Right cardiac atrium (tissue), 5 donors: ENCODE results near the gene FFAR3. TPM values are rescaled to one million over a fixed set of nuclear protein-coding genes. Genes with fewer than 3 reads are reported as not detected.

Source experiments
- ATAC-seq, 2 donors: fragments of 200-7000 bp; cut with Tn5 transposase; one replicate each; pipeline versions ENCODE4 v1.8.0 to v1.9.1; 2020; ENCODE audit warnings: moderate library complexity in 2 of 2, mild to moderate bottlenecking in 1 of 2
- DNase-seq, 3 donors: peaks; one replicate each; pipeline ENCODE4 v3.0.0-alpha.2; 2020
- H3K27ac ChIP-seq: one replicate; pipeline ENCODE4 v1.5.1; 2013; ENCODE audit warnings: mild to moderate bottlenecking, low read length, control low read depth, moderate library complexity
- H3K27me3 ChIP-seq: one replicate; pipeline ENCODE4 v1.6.1; 2013; ENCODE audit not compliant: control insufficient read depth, insufficient read depth
- H3K4me1 ChIP-seq: one replicate; pipeline ENCODE4 v1.6.1; 2013; ENCODE audit warnings: low read length; ENCODE audit not compliant: control insufficient read depth, insufficient read depth
- H3K4me3 ChIP-seq: one replicate; pipeline ENCODE4 v1.5.1; 2013; ENCODE audit warnings: low read length, control low read depth
- H3K9me3 ChIP-seq: one replicate; pipeline ENCODE4 v1.6.1; 2013; ENCODE audit warnings: low read length; ENCODE audit not compliant: control insufficient read depth
- WGBS: extraction: QIAGEN DNeasy Blood & Tissue Kit; methylation state at CpG from one replicate; pipeline ENCODE4 v1.1.7; 2013; 5-methylcytosine and 5-hydroxymethylcytosine counted together
- intact Hi-C, 4 donors: fragments of 100-400 bp; cut with DNase I; formaldehyde crosslinking; loops; one replicate each; pipeline versions ENCODE4 v1.11.0 to v1.14.0; 2022 to 2023
- polyA plus RNA-seq: library from polyadenylated mRNA; stranded (reverse); fragments of 200-250 nt; gene quantifications from one replicate; pipeline ENCODE4 v1.2.3, GENCODE V29; 2013
- total RNA-seq, 4 donors: library from RNA; stranded (reverse); fragmentation: NEBNext Ultra II Directional; extraction: Animal tissue kit (Norgen Biotek cat#: 25700); gene quantifications; one replicate each; pipeline ENCODE4 v1.2.1, GENCODE V29; 2021
- donor health status: healthy with polysubstance abuse.
- donor health status: DM: no; HTN: yes; CAD: no.
- donor health status: DM: no; HTN: no; CAD: no.
- donor health status: DM: no; HTN: yes; CAD: no; lungs with severe emphysema.
- donor health status: DM: yes; HTN: yes; CAD: no.

FFAR3 gene
- total and polyA plus RNA-seq, 5 donors, result 0.05 to 0.31 TPM; not detected in 3

- ATAC-seq, result no peak
- H3K27me3 ChIP-seq, result no peaks in the 10 kb centered on the region
- 74% methylated on average over 17 of the region's 17 CpGs for WGBS
- DNase-seq, result peak in 1 of 3 donors; percentile 25
- intact Hi-C loops, result no loop called here
- H3K4me1 ChIP-seq, result no peaks in the 10 kb centered on the region
- no peak overlapping the region for H3K27ac ChIP-seq
- H3K9me3 ChIP-seq, result no peaks in the 10 kb centered on the region
- no peak overlapping the region for H3K4me3 ChIP-seq
Measured at GRCh38 chr19:35344511-35345031, 13.7 kb upstream of the FFAR3 start.

DNA sequence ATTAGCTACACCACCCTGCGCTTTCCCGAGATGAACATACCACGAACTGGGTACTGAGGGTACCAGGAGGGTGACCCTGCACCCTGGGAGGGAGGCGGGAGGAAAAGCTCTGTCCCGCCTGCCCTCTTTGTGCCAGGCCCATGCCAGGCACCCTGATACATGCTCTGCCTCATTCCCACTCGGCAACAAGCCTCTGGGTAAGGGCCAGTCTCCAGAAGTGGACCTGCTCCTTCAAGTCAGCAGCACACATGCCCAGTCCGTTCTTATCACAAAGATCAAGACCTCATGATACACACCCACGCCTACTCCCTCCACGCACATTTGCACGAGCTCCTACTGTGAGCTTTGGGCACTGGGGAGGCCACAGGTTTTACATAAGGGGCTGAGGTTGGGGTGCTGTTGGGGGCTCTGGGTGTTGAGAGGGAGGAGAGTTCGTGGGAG lies 12.6 kb upstream of the FFAR3 start:
- DNase-seq, result peak in 1 of 3 donors; percentile 2
- no peaks in the 10 kb centered on the region for H3K9me3 ChIP-seq
- no peaks in the 10 kb centered on the region for H3K27me3 ChIP-seq
- H3K4me1 ChIP-seq, result no peaks in the 10 kb centered on the region
- H3K4me3 ChIP-seq, result no peak overlapping the region
- H3K27ac ChIP-seq, result no peak overlapping the region
- intact Hi-C loops, result no loop called here
- no peak for ATAC-seq
- 71% methylated on average over 11 of the region's 11 CpGs for WGBS

DNA sequence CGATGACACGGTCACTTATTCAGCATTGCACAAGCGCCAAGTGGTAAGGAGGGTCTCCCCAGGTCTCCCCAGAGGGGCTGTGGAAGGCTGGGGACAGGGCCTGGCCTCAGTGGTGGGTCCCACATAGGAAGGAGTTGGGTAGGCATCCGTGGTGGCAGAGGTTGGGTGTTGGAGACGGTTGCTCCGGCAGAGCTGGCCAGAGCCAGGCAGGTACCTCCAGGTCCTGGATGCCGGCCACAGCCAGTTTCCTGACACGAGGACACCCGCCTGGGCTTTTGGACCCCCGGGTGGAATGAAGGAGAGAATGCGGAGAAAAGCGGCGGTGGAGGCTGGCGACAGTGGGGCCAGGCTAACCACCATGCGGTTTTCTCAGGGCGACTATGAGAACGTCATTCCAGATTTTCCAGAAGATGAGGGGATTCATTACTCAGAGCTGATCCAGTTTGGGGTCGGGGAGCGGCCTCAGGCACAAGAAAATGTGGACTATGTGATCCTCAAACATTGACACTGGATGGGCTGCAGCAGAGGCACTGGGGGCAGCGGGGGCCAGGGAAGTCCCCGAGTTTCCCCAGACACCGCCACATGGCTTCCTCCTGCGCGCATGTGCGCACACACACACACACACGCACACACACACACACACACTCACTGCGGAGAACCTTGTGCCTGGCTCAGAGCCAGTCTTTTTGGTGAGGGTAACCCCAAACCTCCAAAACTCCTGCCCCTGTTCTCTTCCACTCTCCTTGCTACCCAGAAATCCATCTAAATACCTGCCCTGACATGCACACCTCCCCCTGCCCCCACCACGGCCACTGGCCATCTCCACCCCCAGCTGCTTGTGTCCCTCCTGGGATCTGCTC lies 11.8 kb upstream of the FFAR3 start:
- 67% methylated on average over 28 of the region's 28 CpGs for WGBS
- intact Hi-C loops, result no loop called here
- DNase-seq (peak in 1 of 3 donors; percentile 48), ATAC-seq (no peak)
- Histone ChIP-seq H3K27me3 (no peaks in the 10 kb centered on the region), H3K4me1 (no peaks in the 10 kb centered on the region), H3K4me3 (no peak overlapping the region), H3K27ac (no peak overlapping the region), H3K9me3 (no peaks in the 10 kb centered on the region)

- H3K4me3 ChIP-seq, result no peak within 1 kb of the TSS
- no peaks in the 10 kb centered on the region for H3K9me3 ChIP-seq
- DNase-seq, result peak in 1 of 3 donors; percentile 5
- ATAC-seq, result no peak
- H3K4me1 ChIP-seq, result no peaks in the 10 kb centered on the region
- no peak within 1 kb of the TSS for H3K27ac ChIP-seq
- intact Hi-C loops, result no loop called here
- 61% methylated on average over 18 of the region's 18 CpGs for WGBS
- H3K27me3 ChIP-seq, result no peaks in the 10 kb centered on the region
Measured at GRCh38 chr19:35347171-35347929, 10.9 kb upstream of the FFAR3 start, which contains the start of gene FFAR1. Gene FFAR1, plus strand, starts transcription at chr19:35347902. Its CDS starts 3,650 bp downstream, at chr19:35351552.

GRCh38 chr19:35347930-35348298 lies 10.3 kb upstream of the FFAR3 start:
- no peaks in the 10 kb centered on the region for H3K4me1 ChIP-seq
- H3K9me3 ChIP-seq, result no peaks in the 10 kb centered on the region
- no peak overlapping the region for H3K27ac ChIP-seq
- no peaks in the 10 kb centered on the region for H3K27me3 ChIP-seq
- 79% methylated on average over 7 of the region's 7 CpGs for WGBS
- DNase-seq (no peak), ATAC-seq (no peak)
- intact Hi-C loops, result no loop called here
- H3K4me3 ChIP-seq, result no peak overlapping the region

GRCh38 chr19:35348911-35349611 lies 9.2 kb upstream of the FFAR3 start:
- Histone ChIP-seq H3K27ac (no peak overlapping the region), H3K4me3 (no peak overlapping the region), H3K4me1 (no peaks in the 10 kb centered on the region), H3K9me3 (no peaks in the 10 kb centered on the region), H3K27me3 (no peaks in the 10 kb centered on the region)
- 81% methylated on average over 18 of the region's 18 CpGs for WGBS
- ATAC-seq, result no peak
- DNase-seq, result peak in 1 of 3 donors; percentile 12
- intact Hi-C loops, result no loop called here

GRCh38 chr19:35349614-35350521 lies 8.4 kb upstream of the FFAR3 start:
- Histone ChIP-seq H3K4me1 (no peaks in the 10 kb centered on the region), H3K27ac (no peak overlapping the region), H3K27me3 (no peaks in the 10 kb centered on the region), H3K4me3 (no peak overlapping the region), H3K9me3 (no peaks in the 10 kb centered on the region)
- no peak for ATAC-seq
- no peak for DNase-seq
- intact Hi-C loops, result loop anchor here (5.0 to 10.0 kb wide), 4 partner anchors 115 to 145 kb away; partner anchors contain the start of gene KRTDAP (in 2 of the 4)
- WGBS, result 80% methylated on average over 17 of the region's 17 CpGs

- intact Hi-C loops, result loop anchor here (5.0 to 10.0 kb wide), 4 partner anchors 114 to 144 kb away; partner anchors contain the start of gene KRTDAP (in 2 of the 4)
- Histone ChIP-seq H3K4me1 (no peaks in the 10 kb centered on the region), H3K27me3 (no peaks in the 10 kb centered on the region), H3K27ac (no peak overlapping the region), H3K4me3 (no peak overlapping the region), H3K9me3 (no peaks in the 10 kb centered on the region)
- WGBS, result 84% methylated on average over 7 of the region's 7 CpGs
- DNase-seq (no peak), ATAC-seq (no peak)
Measured at GRCh38 chr19:35350591-35350990, 7.7 kb upstream of the FFAR3 start.

- Histone ChIP-seq H3K27ac (no peak overlapping the region), H3K27me3 (no peaks in the 10 kb centered on the region), H3K9me3 (no peaks in the 10 kb centered on the region), H3K4me3 (no peak overlapping the region), H3K4me1 (no peaks in the 10 kb centered on the region)
- ATAC-seq (peak in 1 of 2 donors; percentile 19), DNase-seq (peak in 1 of 3 donors; percentile 52)
- WGBS, result 93% methylated on average over 47 of the region's 47 CpGs
- intact Hi-C loops, result loop anchor here (2.0 to 10.0 kb wide), 6 partner anchors 113 to 143 kb away; partner anchors contain the start of gene KRTDAP (in 2 of the 4)
Measured at GRCh38 chr19:35351411-35352176, 6.7 kb upstream of the FFAR3 start.
